Gastroesophageal sphincter (tissue), 4 donors: ENCODE results near the gene BHLHE40. TPM values are rescaled to one million over a fixed set of nuclear protein-coding genes. Genes with fewer than 3 reads are reported as not detected.

ENCODE experiments used
- ATAC-seq: fragments of 150-250 bp; one replicate; pipeline ENCODE4 v1.9.1; 2016; ENCODE audit warnings: mild to moderate bottlenecking, moderate library complexity
- H3K27ac ChIP-seq, 4 donors: fragments of 200-600 bp; sonication (generic) in 3 of 4; 1 replicate in 3 of 4; 2 replicates in 1 of 4; pipeline ENCODE4 v1.5.1; 2016 to 2019
- H3K27me3 ChIP-seq: fragments of 200-600 bp; sonication (generic); one replicate; pipeline ENCODE4 v1.5.1; 2019
- H3K36me3 ChIP-seq, 2 donors: fragments of 200-600 bp; sonication (generic); one replicate each; pipeline ENCODE4 v1.5.1; 2019; ENCODE audit warnings: control low read depth in 1 of 2
- H3K4me1 ChIP-seq, 3 donors: fragments of 200-600 bp; sonication (generic); 1 replicate in 2 of 3; 2 replicates in 1 of 3; pipeline ENCODE4 v1.5.1; 2016 to 2019; ENCODE audit warnings: control low read depth in 2 of 3
- H3K4me3 ChIP-seq, 2 donors: fragments of 200-600 bp; sonication (generic); one replicate each; pipeline ENCODE4 v1.5.1; 2019; ENCODE audit warnings: mild to moderate bottlenecking in 1 of 2, moderate library complexity in 1 of 2
- H3K9me3 ChIP-seq, 3 donors: fragments of 200-600 bp; sonication (generic); one replicate each; pipeline ENCODE4 v1.5.1; 2017 to 2019; ENCODE audit warnings: control low read depth in 2 of 3
- EP300 ChIP-seq: sonication (generic); formaldehyde crosslinking; IDR thresholded peaks from one replicate; pipeline ENCODE4 v1.6.1; 2017; ENCODE audit warnings: antibody characterized with exemption, mild to moderate bottlenecking
- POLR2A ChIP-seq, 2 donors: fragments of 450-650 bp; IDR thresholded peaks; one replicate each; pipeline ENCODE4 v1.6.1; 2017; ENCODE audit warnings: antibody characterized with exemption in 2 of 2, mild to moderate bottlenecking in 2 of 2, moderate library complexity in 1 of 2
- POLR2AphosphoS5 ChIP-seq: sonication (generic); formaldehyde crosslinking; IDR thresholded peaks from one replicate; pipeline ENCODE4 v1.6.1; 2017; ENCODE audit warnings: antibody characterized with exemption
- WGBS, 2 donors: methylation state at CpG; one replicate each; pipeline ENCODE4 v1.1.5; 2018; ENCODE audit warnings: low coverage in 1 of 2; 5-methylcytosine and 5-hydroxymethylcytosine counted together
- total RNA-seq, 4 donors: library from RNA; depleted of rRNA; stranded (reverse); fragments of >200 nt; gene quantifications; one replicate each; pipeline ENCODE4 v1.1.0, GENCODE V29; 2016
- TF ChIP-seq, protein P1 (sequence below), 4 experiments: fragments of 200-600 bp in 2 of 4; fragments of 450-650 bp in 2 of 4; sonication (generic) in 1 of 4; IDR thresholded peaks; one replicate each; pipeline ENCODE4 v1.5.1; 2017 to 2019; ENCODE audit warnings: antibody characterized with exemption in 4 of 4, mild to moderate bottlenecking in 2 of 4, moderate library complexity in 2 of 4

The BHLHE40 gene
- total RNA-seq, 4 donors from 2014 or later: 7.8 to 46.0 (median 14.0) TPM

DNA sequence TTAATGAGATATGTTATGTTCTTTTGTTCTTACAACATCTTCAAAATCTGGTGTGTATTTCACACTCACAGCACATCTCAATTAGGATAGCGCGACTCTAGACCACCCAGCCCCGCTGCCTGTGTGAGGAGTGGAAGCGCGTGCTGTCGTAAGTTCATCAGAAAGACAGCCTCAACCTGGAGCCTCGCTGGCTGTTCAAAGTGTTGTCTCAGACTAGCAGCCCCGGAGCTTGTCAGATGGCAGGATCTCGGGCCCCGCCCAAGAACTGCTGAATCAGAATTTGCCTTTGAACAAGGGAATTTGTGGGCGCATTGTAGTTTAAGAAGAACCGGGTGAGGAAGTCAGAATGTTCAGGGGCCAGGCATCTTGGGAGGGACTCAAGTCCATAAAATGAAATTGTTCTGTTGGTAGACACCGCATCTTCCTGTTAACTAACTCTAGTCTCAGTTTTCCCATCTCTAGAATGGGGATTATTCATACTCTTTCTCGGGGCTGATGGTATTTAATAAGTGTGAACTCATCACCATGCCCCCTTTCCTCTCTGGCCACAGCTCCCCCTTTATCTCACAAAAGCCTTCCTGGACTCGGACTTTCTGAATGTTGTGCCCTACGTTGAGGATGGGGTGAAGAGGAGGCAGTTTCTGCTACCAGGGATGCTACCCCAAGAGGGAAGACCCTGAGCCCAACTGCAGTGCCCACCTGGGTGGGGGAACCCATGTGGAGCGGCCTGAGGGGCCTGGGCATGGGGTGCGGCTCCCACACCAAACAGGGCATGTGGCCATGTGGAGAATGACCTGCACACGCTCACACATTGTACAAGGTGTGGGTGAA, 40.4 kb downstream of the BHLHE40 start:
- no peak overlapping the region for H3K27ac ChIP-seq
- peaks cover 0 to 27% (median 0%) of the 10 kb centered on the region in 3 donors for H3K4me1 ChIP-seq
- no peaks in the 10 kb centered on the region for H3K9me3 ChIP-seq
- ATAC-seq: no peak
- no peaks in the 10 kb centered on the region for H3K27me3 ChIP-seq
- no peaks in the 10 kb centered on the region for H3K36me3 ChIP-seq
- H3K4me3 ChIP-seq: no peak overlapping the region
- 67 to 92% methylated on average over 10 of the region's 19 CpGs for WGBS, 2 donors
- TF ChIP-seq POLR2AphosphoS5: no peak
- TF ChIP-seq EP300: no peak
- no peak for TF ChIP-seq POLR2A (IDR thresholded peaks at IDR 0.05)
- TF ChIP-seq, protein P1, sequence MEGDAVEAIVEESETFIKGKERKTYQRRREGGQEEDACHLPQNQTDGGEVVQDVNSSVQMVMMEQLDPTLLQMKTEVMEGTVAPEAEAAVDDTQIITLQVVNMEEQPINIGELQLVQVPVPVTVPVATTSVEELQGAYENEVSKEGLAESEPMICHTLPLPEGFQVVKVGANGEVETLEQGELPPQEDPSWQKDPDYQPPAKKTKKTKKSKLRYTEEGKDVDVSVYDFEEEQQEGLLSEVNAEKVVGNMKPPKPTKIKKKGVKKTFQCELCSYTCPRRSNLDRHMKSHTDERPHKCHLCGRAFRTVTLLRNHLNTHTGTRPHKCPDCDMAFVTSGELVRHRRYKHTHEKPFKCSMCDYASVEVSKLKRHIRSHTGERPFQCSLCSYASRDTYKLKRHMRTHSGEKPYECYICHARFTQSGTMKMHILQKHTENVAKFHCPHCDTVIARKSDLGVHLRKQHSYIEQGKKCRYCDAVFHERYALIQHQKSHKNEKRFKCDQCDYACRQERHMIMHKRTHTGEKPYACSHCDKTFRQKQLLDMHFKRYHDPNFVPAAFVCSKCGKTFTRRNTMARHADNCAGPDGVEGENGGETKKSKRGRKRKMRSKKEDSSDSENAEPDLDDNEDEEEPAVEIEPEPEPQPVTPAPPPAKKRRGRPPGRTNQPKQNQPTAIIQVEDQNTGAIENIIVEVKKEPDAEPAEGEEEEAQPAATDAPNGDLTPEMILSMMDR (IDR thresholded peaks at IDR 0.05): no peak

DNA sequence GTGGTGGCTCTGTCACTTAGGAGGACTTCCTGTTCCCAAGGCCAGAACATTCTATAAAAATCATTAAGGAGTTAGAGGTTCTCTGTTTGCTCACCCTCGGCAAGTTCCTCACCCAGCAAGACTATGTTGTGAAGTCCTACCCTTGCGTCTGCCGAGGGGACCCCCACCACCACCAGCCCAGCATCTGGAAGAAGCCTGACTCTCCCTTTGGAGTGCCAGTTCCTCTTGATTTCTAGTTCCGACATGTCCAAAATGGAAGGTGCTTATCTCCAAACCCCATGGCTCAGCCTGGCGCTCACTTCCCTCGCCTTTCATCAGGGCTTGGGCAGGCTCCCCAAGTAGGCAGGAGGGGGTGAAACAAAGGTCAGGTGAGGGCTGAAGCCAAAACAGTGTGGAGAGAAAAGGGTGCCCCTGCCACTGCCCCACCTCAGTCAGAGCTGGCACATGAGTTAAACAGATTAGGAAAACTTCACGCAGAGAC, 41.0 kb downstream of the BHLHE40 start:
- WGBS, 2 donors: 82 to 83% methylated on average over 2 to 4 of the region's 7 CpGs
- H3K4me3 ChIP-seq: no peak overlapping the region
- H3K36me3 ChIP-seq: no peaks in the 10 kb centered on the region
- TF ChIP-seq EP300 (no peak), POLR2A (IDR thresholded peaks at IDR 0.05) (no peak), POLR2AphosphoS5 (no peak)
- TF ChIP-seq, protein P1 (IDR thresholded peaks at IDR 0.05): no peak
- H3K27me3 ChIP-seq: no peaks in the 10 kb centered on the region
- H3K27ac ChIP-seq: no peak overlapping the region
- ATAC-seq: no peak
- H3K4me1 ChIP-seq: peaks cover 0 to 27% (median 0%) of the 10 kb centered on the region in 3 donors
- no peaks in the 10 kb centered on the region for H3K9me3 ChIP-seq

DNA sequence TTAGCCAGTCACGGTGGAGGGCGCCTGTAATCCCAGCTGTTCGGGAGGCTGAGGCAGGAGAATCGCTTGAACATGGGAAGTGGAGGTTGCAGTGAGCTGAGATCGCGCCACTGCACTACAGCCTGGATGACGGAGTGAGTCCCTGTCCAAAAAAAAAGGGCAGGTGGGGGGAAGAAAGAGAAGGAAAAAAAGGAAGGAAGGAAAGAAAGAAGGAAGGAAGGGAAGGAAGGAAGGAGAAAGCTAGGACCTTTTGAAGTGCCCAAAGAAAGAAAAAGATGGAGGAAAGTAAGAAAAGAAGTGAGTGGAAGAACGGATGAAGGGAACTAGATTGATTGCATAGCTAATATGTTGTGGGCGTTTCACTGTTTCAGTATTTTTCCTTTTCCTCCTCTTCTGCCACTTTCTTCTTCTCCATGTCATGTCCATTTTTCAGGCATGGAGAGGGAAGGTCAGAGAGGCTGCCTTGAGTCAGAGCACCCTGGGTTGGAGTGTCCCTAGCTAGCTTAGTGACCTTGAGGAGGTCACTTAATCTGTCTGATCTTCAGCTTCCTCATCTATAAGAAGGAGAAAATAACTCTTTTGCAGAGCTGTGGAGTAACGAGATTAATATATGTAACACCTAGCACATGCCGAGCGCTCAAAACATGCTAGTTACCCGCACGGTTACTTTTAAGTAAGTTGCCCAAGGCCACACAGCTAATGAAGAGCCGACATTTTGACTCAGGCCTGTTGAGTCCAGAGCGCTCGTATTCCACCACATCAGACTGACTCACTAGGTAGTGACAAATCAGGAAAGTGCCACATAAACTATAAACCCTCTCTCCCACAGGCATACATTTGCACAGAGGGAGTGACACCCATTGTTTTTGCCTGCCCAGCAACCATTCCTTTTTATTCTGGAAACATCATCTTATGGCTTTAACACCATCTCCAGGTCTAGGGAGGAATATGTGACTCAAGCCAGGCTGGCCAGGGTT, 42.2 kb downstream of the BHLHE40 start:
- H3K36me3 ChIP-seq: no peaks in the 10 kb centered on the region
- no peak for TF ChIP-seq POLR2AphosphoS5
- TF ChIP-seq, protein P1 (IDR thresholded peaks at IDR 0.05): no peak
- no peak for TF ChIP-seq EP300
- TF ChIP-seq POLR2A (IDR thresholded peaks at IDR 0.05): no peak
- peaks cover 0 to 33% (median 0%) of the 10 kb centered on the region in 3 donors for H3K4me1 ChIP-seq
- H3K4me3 ChIP-seq: no peak overlapping the region
- no peak for ATAC-seq
- H3K9me3 ChIP-seq: no peaks in the 10 kb centered on the region
- peak overlapping the region in 1 of 4 donors; percentile 52 for H3K27ac ChIP-seq
- no peaks in the 10 kb centered on the region for H3K27me3 ChIP-seq
- WGBS, 2 donors: 90 to 94% methylated on average over 10 to 14 of the region's 17 CpGs

DNA sequence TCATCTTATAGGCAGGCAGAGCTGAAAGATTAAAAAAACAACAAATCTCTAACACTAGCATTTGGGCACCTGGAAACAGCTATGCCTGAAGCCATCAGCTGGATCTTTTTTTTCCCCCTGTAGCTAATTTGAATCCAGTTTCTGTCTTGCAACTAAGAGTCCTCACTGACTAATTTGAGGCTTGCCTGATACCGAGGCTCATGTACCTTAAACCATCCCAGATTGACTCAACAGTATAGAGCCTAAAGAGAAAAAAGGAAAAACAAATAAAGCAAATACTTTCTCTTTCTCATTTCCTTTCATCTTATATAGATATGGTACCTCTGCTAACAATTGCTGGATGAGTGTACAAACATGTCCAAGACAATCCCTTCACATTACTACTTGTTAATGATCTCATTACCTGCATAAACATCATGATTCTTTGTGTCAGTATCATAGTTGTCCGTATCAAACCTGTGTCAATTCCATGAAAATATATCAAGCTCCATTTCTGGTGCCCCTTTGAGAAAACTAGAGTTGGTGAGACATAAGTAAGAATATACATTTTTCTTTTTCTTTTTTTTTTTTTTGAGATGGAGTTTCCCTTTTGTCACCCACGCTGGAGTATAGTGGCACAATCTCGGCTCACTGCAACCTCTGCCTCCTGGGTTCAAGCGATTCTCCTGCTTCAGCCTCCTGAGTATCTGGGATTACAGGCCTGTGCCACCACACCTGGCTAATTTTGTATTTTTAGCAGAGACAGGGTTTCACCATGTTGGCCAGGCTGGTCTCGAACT, 43.1 kb downstream of the BHLHE40 start:
- Histone ChIP-seq H3K4me1 (peaks cover 0 to 34% (median 0%) of the 10 kb centered on the region in 3 donors), H3K27me3 (no peaks in the 10 kb centered on the region), H3K9me3 (no peaks in the 10 kb centered on the region), H3K27ac (peak overlapping the region in 2 of 4 donors; percentile 52 to 57), H3K36me3 (no peaks in the 10 kb centered on the region), H3K4me3 (no peak overlapping the region)
- 93 to 94% methylated on average over 3 to 6 of the region's 6 CpGs for WGBS, 2 donors
- no peak for TF ChIP-seq POLR2AphosphoS5
- TF ChIP-seq POLR2A (IDR thresholded peaks at IDR 0.05): no peak
- TF ChIP-seq EP300: no peak
- TF ChIP-seq, protein P1 (IDR thresholded peaks at IDR 0.05): no peak
- ATAC-seq: no peak
